Measurements from ENCODE around the gene TFCP2.

GRCh38 chr12:51051787-51052186 lies 121.1 kb downstream of the TFCP2 start:
- TF ChIP-seq FOXM1 (IDR thresholded peaks at IDR 0.05; ENCODE audit: borderline replicate concordance, low read depth) (no peak), TAF1 (IDR thresholded peaks at IDR 0.05; ENCODE audit: low read depth) (no peak), YY1 (IDR thresholded peaks at IDR 0.05; ENCODE audit: low read depth) (no peak), CEBPB (IDR thresholded peaks at IDR 0.05) (no peak)
- TF ChIP-seq, protein P1, sequence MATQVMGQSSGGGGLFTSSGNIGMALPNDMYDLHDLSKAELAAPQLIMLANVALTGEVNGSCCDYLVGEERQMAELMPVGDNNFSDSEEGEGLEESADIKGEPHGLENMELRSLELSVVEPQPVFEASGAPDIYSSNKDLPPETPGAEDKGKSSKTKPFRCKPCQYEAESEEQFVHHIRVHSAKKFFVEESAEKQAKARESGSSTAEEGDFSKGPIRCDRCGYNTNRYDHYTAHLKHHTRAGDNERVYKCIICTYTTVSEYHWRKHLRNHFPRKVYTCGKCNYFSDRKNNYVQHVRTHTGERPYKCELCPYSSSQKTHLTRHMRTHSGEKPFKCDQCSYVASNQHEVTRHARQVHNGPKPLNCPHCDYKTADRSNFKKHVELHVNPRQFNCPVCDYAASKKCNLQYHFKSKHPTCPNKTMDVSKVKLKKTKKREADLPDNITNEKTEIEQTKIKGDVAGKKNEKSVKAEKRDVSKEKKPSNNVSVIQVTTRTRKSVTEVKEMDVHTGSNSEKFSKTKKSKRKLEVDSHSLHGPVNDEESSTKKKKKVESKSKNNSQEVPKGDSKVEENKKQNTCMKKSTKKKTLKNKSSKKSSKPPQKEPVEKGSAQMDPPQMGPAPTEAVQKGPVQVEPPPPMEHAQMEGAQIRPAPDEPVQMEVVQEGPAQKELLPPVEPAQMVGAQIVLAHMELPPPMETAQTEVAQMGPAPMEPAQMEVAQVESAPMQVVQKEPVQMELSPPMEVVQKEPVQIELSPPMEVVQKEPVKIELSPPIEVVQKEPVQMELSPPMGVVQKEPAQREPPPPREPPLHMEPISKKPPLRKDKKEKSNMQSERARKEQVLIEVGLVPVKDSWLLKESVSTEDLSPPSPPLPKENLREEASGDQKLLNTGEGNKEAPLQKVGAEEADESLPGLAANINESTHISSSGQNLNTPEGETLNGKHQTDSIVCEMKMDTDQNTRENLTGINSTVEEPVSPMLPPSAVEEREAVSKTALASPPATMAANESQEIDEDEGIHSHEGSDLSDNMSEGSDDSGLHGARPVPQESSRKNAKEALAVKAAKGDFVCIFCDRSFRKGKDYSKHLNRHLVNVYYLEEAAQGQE (IDR thresholded peaks at IDR 0.05; ENCODE audit: low read depth) = no peak

Measured in Ishikawa (cell line).